Measurements from ENCODE around the gene NAXE. TPM values are rescaled to one million over a fixed set of nuclear protein-coding genes. Genes with fewer than 3 reads are reported as not detected.
A peak's percentile ranks its signal among the peaks of the same experiment; 100 is the strongest.

NAXE gene
- total RNA-seq, result 100 to 1,000 TPM in 5 of 9 donors, 10 to 100 TPM in 4; 74.6 to 132 (median 103) TPM
- polyA plus RNA-seq, result 100 to 1,000 TPM in 1 of 3 donors, 10 to 100 TPM in 2; 49.4 to 124 (median 69.9) TPM
- long read RNA-seq, donor 1, transcript NAXE-203 (6 exons, 1,125 nt), result major isoform, 45 of 59 reads
- long read RNA-seq, donor 1, partial matches to known transcripts, result 5 of 59 reads
- long read RNA-seq, donor 1, other reads (novel, unspliced or antisense), result 5 of 59 reads
- long read RNA-seq, donor 2, transcript NAXE-203 (6 exons, 1,125 nt), result major isoform, 17 of 35 reads
- long read RNA-seq, donor 2, partial matches to known transcripts, result 5 of 35 reads
- long read RNA-seq, donor 2, other reads (novel, unspliced or antisense), result 8 of 35 reads
- long read RNA-seq, donor 3, transcript NAXE-203 (6 exons, 1,125 nt), result major isoform, 41 of 44 reads
- long read RNA-seq, donor 3, partial matches to known transcripts, result 0 of 44 reads
- long read RNA-seq, donor 3, other reads (novel, unspliced or antisense), result 0 of 44 reads
- long read RNA-seq, donor 4, transcript NAXE-203 (6 exons, 1,125 nt), result major isoform, 82 of 93 reads
- long read RNA-seq, donor 4, partial matches to known transcripts, result 5 of 93 reads
- long read RNA-seq, donor 4, other reads (novel, unspliced or antisense), result 5 of 93 reads
- long read RNA-seq, donor 5, transcript NAXE-203 (6 exons, 1,125 nt), result major isoform, 165 of 187 reads
- long read RNA-seq, donor 5, partial matches to known transcripts, result 5 of 187 reads
- long read RNA-seq, donor 5, other reads (novel, unspliced or antisense), result 15 of 187 reads
- long read RNA-seq, donor 6, transcript NAXE-203 (6 exons, 1,125 nt), result major isoform, 70 of 86 reads
- long read RNA-seq, donor 6, transcript NAXE-205 (2 exons, 529 nt), result minor isoform, 10 of 86 reads
- long read RNA-seq, donor 6, partial matches to known transcripts, result 2 of 86 reads
- long read RNA-seq, donor 6, other reads (novel, unspliced or antisense), result 4 of 86 reads
- long read RNA-seq, donor 7, transcript NAXE-203 (6 exons, 1,125 nt), result major isoform, 15 of 23 reads
- long read RNA-seq, donor 7, partial matches to known transcripts, result 0 of 23 reads
- long read RNA-seq, donor 7, other reads (novel, unspliced or antisense), result 6 of 23 reads
- long read RNA-seq, donor 8, transcript NAXE-203 (6 exons, 1,125 nt), result major isoform, 43 of 54 reads
- long read RNA-seq, donor 8, partial matches to known transcripts, result 0 of 54 reads
- long read RNA-seq, donor 8, other reads (novel, unspliced or antisense), result 8 of 54 reads
- long read RNA-seq, donor 9, transcript NAXE-203 (6 exons, 1,125 nt), result major isoform, 29 of 30 reads
- long read RNA-seq, donor 9, partial matches to known transcripts, result 0 of 30 reads
- long read RNA-seq, donor 9, other reads (novel, unspliced or antisense), result 0 of 30 reads
- long read RNA-seq, donor 10, transcript NAXE-203 (6 exons, 1,125 nt), result major isoform, 24 of 31 reads
- long read RNA-seq, donor 10, partial matches to known transcripts, result 0 of 31 reads
- long read RNA-seq, donor 10, other reads (novel, unspliced or antisense), result 5 of 31 reads

DNA sequence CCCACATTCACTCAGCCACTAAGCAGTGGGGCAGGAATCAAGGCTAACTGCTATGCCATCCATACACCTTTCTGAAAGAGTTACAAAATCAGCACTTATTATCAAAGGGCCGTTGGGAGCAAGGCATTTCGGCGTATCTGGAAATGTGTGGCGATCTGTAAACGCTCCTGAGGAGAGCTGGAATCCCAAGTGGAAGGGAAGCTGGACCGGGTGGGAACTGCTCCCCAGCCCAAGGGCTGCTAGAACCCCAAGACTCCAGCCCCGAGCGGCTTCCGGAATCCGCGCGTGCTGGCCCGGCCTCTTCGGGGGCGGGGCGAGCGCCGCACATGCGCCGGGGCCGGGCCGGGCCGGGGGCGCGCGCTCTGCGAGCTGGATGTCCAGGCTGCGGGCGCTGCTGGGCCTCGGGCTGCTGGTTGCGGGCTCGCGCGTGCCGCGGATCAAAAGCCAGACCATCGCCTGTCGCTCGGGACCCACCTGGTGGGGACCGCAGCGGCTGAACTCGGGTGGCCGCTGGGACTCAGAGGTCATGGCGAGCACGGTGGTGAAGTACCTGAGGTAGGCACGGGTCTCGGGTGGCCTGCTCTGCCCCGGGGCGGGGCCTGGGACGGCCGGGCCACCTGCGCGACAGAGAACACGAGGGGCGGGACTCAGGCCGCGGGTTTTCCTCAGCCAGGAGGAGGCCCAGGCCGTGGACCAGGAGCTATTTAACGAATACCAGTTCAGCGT, at the start of gene NAXE:
NAXE (plus strand) TSS at position 345 of the 726 bp plus-strand sequence; CDS start at position 374, 29 bp downstream.
- H3K9me3 ChIP-seq (replicated peaks in 1 of 3), result no peaks in the 10 kb centered on the region
- WGBS, 4 donors, result 0 to 1% (median 0%) methylated on average over 1 to 60 of the region's 60 CpGs
- peak in 1 of 2 donors; percentile 62 for TF ChIP-seq POLR2A (IDR thresholded peaks at IDR 0.05)
- TF ChIP-seq, protein P1, sequence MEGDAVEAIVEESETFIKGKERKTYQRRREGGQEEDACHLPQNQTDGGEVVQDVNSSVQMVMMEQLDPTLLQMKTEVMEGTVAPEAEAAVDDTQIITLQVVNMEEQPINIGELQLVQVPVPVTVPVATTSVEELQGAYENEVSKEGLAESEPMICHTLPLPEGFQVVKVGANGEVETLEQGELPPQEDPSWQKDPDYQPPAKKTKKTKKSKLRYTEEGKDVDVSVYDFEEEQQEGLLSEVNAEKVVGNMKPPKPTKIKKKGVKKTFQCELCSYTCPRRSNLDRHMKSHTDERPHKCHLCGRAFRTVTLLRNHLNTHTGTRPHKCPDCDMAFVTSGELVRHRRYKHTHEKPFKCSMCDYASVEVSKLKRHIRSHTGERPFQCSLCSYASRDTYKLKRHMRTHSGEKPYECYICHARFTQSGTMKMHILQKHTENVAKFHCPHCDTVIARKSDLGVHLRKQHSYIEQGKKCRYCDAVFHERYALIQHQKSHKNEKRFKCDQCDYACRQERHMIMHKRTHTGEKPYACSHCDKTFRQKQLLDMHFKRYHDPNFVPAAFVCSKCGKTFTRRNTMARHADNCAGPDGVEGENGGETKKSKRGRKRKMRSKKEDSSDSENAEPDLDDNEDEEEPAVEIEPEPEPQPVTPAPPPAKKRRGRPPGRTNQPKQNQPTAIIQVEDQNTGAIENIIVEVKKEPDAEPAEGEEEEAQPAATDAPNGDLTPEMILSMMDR (IDR thresholded peaks at IDR 0.05), result no peak
- H3K4me3 ChIP-seq, result peak within 1 kb of the TSS; percentile 8 to 88 (median 68)
- intact Hi-C loops (cut with DNase I), result no loop called here
- peak; percentile 65 to 77 (median 72) for DNase-seq
- peak within 1 kb of the TSS; percentile 63 to 90 (median 76) for H3K27ac ChIP-seq
- peaks cover 0 to 22% of the 10 kb centered on the region in 2 donors for H3K36me3 ChIP-seq (replicated peaks in 1 of 2)
- peaks cover 6 to 13% of the 10 kb centered on the region in 2 donors for H3K4me1 ChIP-seq (replicated peaks in 1 of 2)
- H3K27me3 ChIP-seq, result no peaks in the 10 kb centered on the region

DNA sequence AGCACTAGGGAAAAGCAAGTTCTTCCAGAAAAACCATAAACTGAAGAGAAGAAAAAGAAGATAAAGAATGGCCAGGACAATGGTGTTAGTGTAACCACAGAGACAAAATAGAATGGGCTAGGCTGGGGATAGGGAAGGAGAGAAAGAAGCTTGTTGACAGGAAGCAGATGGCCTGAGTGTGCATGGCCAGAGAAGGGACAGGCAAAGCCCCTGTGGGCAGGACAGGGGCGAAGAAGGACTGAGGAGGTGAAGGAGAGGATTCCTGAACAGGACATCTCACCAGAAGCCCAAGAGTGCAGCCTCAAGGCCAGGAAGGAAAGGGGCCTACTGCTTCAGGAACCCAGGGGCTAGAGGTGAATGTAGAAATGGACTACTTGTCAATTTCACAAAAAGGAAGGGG, 48.5 kb upstream of the NAXE start:
- Histone ChIP-seq H3K4me3 (no peak overlapping the region), H3K9me3 (replicated peaks in 1 of 3) (no peaks in the 10 kb centered on the region), H3K27me3 (no peaks in the 10 kb centered on the region), H3K27ac (no peak overlapping the region), H3K36me3 (replicated peaks in 1 of 2) (no peaks in the 10 kb centered on the region), H3K4me1 (replicated peaks in 1 of 2) (no peaks in the 10 kb centered on the region)
- DNase-seq, result no peak
- TF ChIP-seq POLR2A (IDR thresholded peaks at IDR 0.05), result no peak
- TF ChIP-seq, protein P1 (IDR thresholded peaks at IDR 0.05), result no peak
- WGBS, 4 donors, result 75 to 95% (median 83%) methylated on average over 1 of the region's 1 CpG
- intact Hi-C loops (cut with DNase I), result no loop called here

DNA sequence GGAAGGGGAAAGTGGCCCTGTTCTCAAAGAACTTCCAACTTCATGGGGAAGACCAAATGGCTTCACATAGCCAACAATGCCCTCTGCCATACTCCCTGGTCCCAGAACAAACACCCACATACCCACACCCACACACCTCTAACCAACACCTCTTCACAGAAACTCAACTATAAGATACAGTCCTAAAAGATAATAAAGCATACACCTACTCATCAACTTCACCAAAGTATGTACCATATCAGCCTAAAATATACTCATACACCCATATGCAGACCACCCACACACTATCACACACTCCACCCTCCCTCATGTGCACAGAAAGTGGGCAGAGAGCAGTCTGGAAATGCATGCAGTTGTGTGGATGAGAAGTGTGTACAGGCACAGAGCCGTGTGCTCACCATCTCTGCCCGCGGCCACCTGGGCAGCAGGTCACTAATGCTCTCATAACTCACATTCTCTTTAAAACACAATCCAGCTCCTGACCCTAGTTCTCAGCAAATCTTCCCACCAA, 46.9 kb upstream of the NAXE start:
- Histone ChIP-seq H3K4me3 (no peak overlapping the region), H3K27me3 (no peaks in the 10 kb centered on the region), H3K9me3 (replicated peaks in 1 of 3) (no peaks in the 10 kb centered on the region), H3K4me1 (replicated peaks in 1 of 2) (no peaks in the 10 kb centered on the region), H3K36me3 (replicated peaks in 1 of 2) (no peaks in the 10 kb centered on the region), H3K27ac (no peak overlapping the region)
- no peak for DNase-seq
- WGBS, 4 donors, result 93 to 100% (median 98%) methylated on average over 3 of the region's 3 CpGs
- intact Hi-C loops (cut with DNase I), result no loop called here
- no peak for TF ChIP-seq POLR2A (IDR thresholded peaks at IDR 0.05)
- TF ChIP-seq, protein P1 (IDR thresholded peaks at IDR 0.05), result no peak
